ENCODE data around the gene STUB1. TPM values are rescaled to one million over a fixed set of nuclear protein-coding genes. Genes with fewer than 3 reads are reported as not detected.

Gene STUB1
- total and polyA plus RNA-seq, 2 of the 8 experiments (the other 6 are each of a cell fraction or from before 2014, with no cell fraction given): 89.9 to 103 TPM

DNA sequence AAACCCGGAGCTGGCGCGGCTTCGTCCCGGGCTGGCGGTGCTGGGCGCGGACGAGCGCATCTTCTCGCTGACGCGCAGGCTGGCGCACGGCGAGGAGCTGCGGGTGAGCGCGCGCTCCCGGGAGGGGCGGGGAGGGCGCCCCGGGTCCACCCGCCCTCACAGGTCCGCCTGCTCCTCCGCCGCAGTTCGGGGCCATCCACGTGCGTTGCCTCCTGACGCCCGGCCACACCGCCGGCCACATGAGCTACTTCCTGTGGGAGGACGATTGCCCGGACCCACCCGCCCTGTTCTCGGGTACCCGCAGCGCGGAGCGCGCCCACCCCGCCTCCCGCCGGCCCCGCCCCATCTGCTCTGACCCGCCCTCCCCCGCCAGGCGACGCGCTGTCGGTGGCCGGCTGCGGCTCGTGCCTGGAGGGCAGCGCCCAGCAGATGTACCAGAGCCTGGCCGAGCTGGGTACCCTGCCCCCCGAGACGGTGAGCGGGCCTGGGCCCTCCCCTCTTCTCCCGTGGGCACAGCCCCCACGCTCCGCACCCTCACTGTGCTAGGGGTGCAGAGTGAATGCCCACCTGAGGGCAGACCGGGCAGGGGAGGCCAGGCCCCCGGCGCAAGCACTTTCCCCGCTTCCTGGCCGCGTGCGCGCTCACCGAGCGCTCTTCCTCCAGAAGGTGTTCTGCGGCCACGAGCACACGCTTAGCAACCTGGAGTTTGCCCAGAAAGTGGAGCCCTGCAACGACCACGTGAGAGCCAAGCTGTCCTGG is 48.1 kb downstream of the STUB1 start (continued):
- 0 out of 3 replicates have a peak, but pooled peaks of 1 of the 2 experiments have one; percentile 15 for TF ChIP-seq POLR2A (IDR thresholded peaks at IDR 0.05; ENCODE audit: control extremely low read depth in 1 of 2, low read depth in 2 of 2, low read length in 2 of 2)
- TF ChIP-seq CHD2 (IDR thresholded peaks at IDR 0.05; ENCODE audit: low read length): no peak
- no peak for TF ChIP-seq FOSL1 (IDR thresholded peaks at IDR 0.05; ENCODE audit: insufficient read depth, low read depth, low read length)
- no peak for TF ChIP-seq HDAC6 (IDR thresholded peaks at IDR 0.05; ENCODE audit: low read depth, low read length)
- TF ChIP-seq KDM4A (IDR thresholded peaks at IDR 0.05; ENCODE audit: low read depth, low read length, severe bottlenecking): peak; percentile 38
- TF ChIP-seq CHD1 (IDR thresholded peaks at IDR 0.05; ENCODE audit: low read depth, low read length): no peak
- 0 out of 2 replicates have a peak, but pooled peaks have one; percentile 2 for TF ChIP-seq GABPA (IDR thresholded peaks at IDR 0.05; ENCODE audit: borderline replicate concordance, insufficient read depth, low read length)
- no peak for TF ChIP-seq TCF12 (IDR thresholded peaks at IDR 0.05; ENCODE audit: low read depth, low read length)
- no peak; the same call in 1 of the 2 replicates for TF ChIP-seq POLR2AphosphoS5 (IDR thresholded peaks at IDR 0.05; ENCODE audit: low read depth, low read length)
